GM12891 (cell line): ENCODE measurements around the gene MAGEB5. TPM values are rescaled to one million over a fixed set of nuclear protein-coding genes. Genes with fewer than 3 reads are reported as not detected.
"Not testable (repeated sequence)": the region's sequence is repeated elsewhere in the genome, so short reads cannot be mapped to it uniquely, and the experiment has no call there.

Experiments used
- DNase-seq: peaks from one replicate; pipeline ENCODE4 v3.0.0; 2011; ENCODE audit warnings: low spot score; ENCODE audit not compliant: insufficient read length
- FAIRE-seq: peaks from 2 replicates; lab custom pipeline; 2011; peaks lifted over from hg19 to GRCh38; lab: Jason Lieb, UNC
- PAX5 ChIP-seq: IDR thresholded peaks from 2 replicates; pipeline ENCODE4 v1.6.1; 2011; ENCODE audit warnings: low read length, moderate library complexity, mild to moderate bottlenecking; ENCODE audit not compliant: insufficient read depth, severe bottlenecking
- POLR2A ChIP-seq: IDR thresholded peaks from 2 replicates; pipeline ENCODE4 v1.6.1; 2011; ENCODE audit warnings: low read depth, low read length, control low read depth
- POLR2AphosphoS5 ChIP-seq: IDR thresholded peaks from 2 replicates; pipeline ENCODE4 v1.6.1; 2011; ENCODE audit warnings: low read depth, low read length, control low read depth
- POU2F2 ChIP-seq: IDR thresholded peaks from 2 replicates; pipeline ENCODE4 v1.6.1; 2011; ENCODE audit warnings: low read depth, mild to moderate bottlenecking, control low read depth, low read length, moderate library complexity
- SPI1 ChIP-seq: IDR thresholded peaks from 2 replicates; pipeline ENCODE4 v1.6.1; 2011; ENCODE audit warnings: low read depth, low read length, control low read depth
- TAF1 ChIP-seq: IDR thresholded peaks from 2 replicates; pipeline ENCODE4 v1.6.1; 2011; ENCODE audit warnings: low read depth, low read length, control low read depth
- polyA plus RNA-seq: library from polyadenylated mRNA; unstranded; fragments of >200 nt; gene quantifications from one replicate; pipeline ENCODE4 v1.2.1, GENCODE V29; 2012; ENCODE audit warnings: low read depth, missing spikeins, inconsistent platforms; ENCODE audit not compliant: missing spikeins

MAGEB5 gene, protein sequence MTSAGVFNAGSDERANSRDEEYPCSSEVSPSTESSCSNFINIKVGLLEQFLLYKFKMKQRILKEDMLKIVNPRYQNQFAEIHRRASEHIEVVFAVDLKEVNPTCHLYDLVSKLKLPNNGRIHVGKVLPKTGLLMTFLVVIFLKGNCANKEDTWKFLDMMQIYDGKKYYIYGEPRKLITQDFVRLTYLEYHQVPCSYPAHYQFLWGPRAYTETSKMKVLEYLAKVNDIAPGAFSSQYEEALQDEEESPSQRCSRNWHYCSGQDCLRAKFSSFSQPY
- not detected for polyA plus RNA-seq

DNA sequence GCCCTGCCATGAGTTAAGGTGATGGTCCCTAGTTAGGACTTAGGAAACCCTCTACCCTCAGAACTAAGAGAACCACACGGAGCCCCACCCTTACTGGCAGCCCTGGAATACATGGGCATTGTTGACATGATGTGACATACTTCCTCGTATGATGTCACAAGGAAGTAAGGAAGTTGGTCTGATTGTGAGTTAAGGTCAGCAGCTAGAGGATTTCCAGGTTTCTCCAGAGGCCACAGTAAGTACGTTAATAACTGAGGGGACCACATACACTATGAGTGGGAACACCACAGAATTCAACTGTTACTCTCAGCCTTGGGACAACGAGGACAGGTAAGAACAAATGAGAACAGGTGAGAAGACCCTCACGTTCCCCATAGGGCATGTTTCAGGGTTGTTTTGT is at the start of gene MAGEB5:
Gene MAGEB5 (plus strand): TSS at position 301 of the 400 bp plus-strand sequence. CDS start 1,133 bp downstream, outside the sequence.
- FAIRE-seq (no peak), DNase-seq (no peak)
- no peak for TF ChIP-seq POLR2A

DNA sequence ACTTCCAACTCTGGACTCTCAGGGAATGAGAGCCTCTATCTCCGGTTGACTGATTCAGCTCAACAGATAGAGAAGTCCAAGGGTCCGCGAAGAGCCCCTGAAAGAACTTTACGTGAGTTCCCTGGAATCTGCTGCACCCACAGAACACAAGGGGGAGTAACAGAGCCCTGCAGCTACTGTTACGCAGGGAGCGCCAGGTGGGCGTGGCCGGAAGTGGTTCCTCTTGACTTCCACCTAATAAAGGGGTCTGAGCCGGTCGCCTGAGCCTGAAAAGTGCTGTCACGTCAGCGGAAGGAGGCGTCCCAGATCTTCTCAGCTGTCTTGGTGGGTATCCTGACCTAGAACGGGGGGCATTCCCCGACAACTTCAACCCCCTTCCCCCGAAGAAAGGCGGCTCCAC is 23.8 kb upstream of the MAGEB5 start, which contains the start of gene MAGEB6:
Gene MAGEB6 (plus strand): TSS at position 237 of the 400 bp plus-strand sequence. CDS start 1,407 bp downstream, outside the sequence.
- FAIRE-seq = no peak
- TF ChIP-seq PAX5 (no peak), POLR2A (no peak), POU2F2 (no peak), POLR2AphosphoS5 (no peak), SPI1 (no peak), TAF1 (no peak)
- DNase-seq = no peak

DNA sequence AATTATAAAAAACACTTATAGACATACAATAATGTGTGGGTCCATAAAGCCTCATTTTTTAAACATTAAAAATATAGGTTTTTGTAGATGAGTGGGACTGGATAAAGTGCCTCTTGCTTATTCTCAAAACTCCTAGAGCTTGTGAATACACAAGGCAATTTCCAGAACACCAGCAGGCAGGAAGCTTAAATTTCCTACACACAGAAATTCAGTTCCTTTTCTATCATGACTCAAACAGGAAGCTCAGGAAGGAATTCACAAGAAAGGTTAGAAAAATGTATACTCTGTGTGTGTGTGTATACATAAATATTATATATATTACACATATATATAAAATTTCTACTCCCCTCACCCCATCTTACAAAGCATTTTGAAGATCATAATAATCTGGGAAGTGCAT is 12.4 kb upstream of the MAGEB5 start:
- DNase-seq (no peak), FAIRE-seq (no peak)
- no peak for TF ChIP-seq POLR2A

DNA sequence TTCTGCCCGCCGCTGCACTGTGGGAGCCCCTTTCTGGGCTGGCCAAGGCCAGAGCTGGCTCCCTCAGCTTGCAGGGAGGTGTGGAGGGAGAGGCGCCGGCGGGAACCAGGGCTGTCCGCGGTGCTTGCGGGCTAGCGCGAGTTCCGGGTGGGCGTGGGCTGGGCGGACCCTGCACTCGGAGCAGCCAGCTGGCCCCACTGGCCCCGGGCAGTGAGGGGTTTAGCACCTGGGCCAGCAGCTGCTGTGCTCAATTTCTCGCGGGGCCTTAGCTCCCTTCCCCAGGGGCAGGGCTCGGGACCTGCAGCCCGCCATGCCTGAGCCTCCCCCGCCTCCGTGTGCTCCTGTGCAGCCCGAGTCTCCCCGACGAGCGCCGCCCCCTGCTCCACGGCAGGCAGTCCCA is 11.3 kb upstream of the MAGEB5 start:
- not testable (repeated sequence) for DNase-seq, FAIRE-seq

DNA sequence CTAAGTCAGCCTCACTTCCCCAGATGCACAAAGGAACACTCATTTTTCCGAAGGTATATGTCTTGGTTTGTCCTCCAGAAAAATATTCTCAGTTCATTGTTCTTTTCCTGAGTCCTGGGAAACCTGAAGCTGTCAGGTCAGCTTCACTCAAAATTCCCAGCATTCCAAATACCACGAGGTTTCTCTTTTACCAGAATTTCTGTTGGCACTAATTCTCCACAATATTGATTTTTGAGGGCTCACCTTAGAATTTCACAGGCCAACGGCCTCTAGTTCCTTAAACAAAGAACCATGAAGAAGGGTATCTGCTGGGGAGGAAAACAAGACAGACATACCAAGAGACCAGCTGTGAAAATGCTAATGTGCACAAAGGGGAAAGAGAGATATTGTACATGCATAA is 8.0 kb upstream of the MAGEB5 start:
- DNase-seq (no peak), FAIRE-seq (no peak)
- TF ChIP-seq TAF1 (no peak), PAX5 (no peak), POLR2AphosphoS5 (no peak), POLR2A (no peak), SPI1 (no peak), POU2F2 (no peak)

DNA sequence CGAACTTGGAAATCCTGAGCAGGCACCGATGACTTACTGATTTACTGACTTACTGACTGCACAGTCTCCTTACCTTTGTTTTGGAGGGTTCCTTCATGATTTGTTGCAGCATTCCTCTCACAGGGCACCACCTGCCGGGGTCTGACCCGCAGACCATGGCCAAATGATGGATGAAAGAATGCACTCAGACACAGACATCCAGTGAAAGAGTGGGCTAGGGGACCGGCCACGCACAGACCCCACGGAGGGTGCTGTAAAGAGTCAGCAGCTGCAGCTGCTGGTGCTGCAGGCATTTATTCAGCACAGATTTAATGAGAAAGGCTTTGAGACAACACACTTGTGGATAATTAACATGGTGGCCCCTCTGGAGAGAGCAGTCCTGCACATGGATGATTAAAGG is 3.4 kb downstream of the MAGEB5 start:
- no peak for TF ChIP-seq SPI1
- no peak for TF ChIP-seq POLR2AphosphoS5
- DNase-seq = no peak
- no peak for FAIRE-seq

DNA sequence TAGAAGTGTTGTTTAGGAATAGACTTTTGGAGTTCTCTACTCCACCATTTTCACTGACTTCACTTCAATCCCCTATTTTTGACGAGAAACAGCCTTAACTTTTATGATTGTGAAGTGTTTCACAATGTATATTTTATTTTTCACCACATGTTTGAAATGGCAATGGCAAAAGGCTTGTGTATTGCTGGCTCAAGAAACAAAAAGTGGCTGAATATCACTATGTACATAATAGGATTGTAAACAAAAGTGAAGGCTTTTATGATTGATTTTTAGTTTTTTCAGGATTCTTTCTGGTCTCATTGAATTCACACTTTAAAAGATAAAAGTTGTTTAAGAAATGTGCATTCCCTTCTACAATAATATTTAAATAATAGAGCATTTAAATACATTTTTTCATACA is 18.2 kb downstream of the MAGEB5 start:
- TF ChIP-seq POU2F2 (no peak), PAX5 (no peak), POLR2A (no peak)
- FAIRE-seq (no peak), DNase-seq (no peak)

DNA sequence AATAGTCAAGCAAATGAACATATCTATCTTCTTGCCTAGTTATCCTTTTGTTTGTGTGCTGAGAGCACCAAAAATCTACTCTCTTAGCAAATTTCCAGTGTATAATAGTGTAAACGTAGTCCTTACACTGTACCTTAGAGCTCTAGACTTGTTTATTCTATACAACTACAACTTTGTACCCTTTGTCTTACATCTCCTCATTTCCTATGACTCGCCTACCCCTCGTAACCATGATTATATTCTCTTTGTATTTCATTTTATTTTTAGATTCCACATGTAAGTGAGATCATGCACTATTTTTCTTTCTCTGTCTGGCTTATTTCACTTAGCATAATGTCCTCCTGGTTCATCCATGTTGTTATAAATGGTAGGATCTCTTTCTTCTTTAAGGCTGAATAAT is 37.6 kb downstream of the MAGEB5 start:
- FAIRE-seq (no peak), DNase-seq (no peak)
- TF ChIP-seq POU2F2 (no peak), SPI1 (no peak), PAX5 (no peak), POLR2AphosphoS5 (no peak), POLR2A (no peak), TAF1 (no peak)

DNA sequence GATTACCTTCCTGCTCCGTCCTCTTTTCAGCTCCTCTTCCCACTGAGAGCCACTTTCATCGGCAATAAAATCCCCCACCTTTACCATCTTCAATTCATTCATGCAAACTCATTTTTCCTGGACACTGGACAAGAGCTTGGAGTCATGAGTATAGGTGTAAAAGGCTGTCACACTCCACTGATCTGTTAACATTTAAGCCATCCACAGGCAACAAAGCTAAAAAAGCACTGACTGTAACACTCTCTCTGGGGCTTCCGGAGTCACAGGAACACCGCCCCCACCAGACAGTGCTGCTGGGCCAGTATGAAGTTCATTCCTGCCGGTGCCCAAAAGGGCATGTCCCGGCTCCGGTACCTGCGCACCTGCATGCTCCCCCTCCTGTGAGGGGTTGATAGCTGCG is 38.5 kb downstream of the MAGEB5 start:
- FAIRE-seq (no peak), DNase-seq (no peak)
- TF ChIP-seq SPI1 = no peak
- no peak for TF ChIP-seq POU2F2
- TF ChIP-seq PAX5 = no peak
- TF ChIP-seq POLR2A = no peak
- TF ChIP-seq TAF1 = no peak
- TF ChIP-seq POLR2AphosphoS5 = no peak

DNA sequence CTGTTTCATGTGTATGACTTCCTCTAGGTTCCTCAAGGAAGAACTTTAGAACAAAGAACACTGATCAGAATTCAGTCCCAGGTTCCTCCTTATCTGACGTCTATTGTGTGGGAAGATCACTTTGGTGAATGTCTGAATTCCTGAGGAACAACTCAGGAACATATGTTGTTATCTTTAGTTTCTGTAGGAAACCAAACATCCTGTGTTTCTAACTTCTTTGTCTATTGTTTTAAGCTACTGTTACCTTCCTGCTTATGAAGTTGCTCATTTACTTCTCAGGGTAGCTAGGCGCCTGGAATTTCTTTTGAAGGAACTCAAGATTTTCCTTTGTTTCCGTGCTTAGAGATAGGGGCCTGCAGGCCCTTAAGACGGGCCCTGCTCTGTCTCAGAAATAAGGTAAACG is 46.2 kb downstream of the MAGEB5 start:
- no peak for FAIRE-seq
- TF ChIP-seq POU2F2 (no peak), POLR2AphosphoS5 (no peak), TAF1 (no peak), PAX5 (no peak), SPI1 (no peak), POLR2A (no peak)

More for the DNA sequence above, 46.2 kb downstream of the MAGEB5 start:
- DNase-seq = no peak
